Activated T-cell treated with anti-CD3 and anti-CD28 coated beads, Interleukin-2, amount 50 U/mL, for 4 hours (primary cell): ENCODE data around the gene C5orf52. TPM values are rescaled to one million over a fixed set of nuclear protein-coding genes. Genes with fewer than 3 reads are reported as not detected.
"Not testable (repeated sequence)": the region's sequence is repeated elsewhere in the genome, so short reads cannot be mapped to it uniquely, and the experiment has no call there.

Experiments used
- ATAC-seq, 2 donors: fragments of 200-7000 bp; cut with Tn5 transposase; one replicate each; pipeline ENCODE4 v1.10.0; 2021
- DNase-seq: peaks from one replicate; pipeline ENCODE4 v3.0.0-alpha.2; 2020
- H3K27me3 Mint-ChIP-seq: one replicate; pipeline ENCODE4 v1.8.0; 2021; ENCODE audit warnings: low read depth, mixed read lengths
- H3K36me3 Mint-ChIP-seq: one replicate; pipeline ENCODE4 v1.8.0; 2022; ENCODE audit warnings: mixed read lengths; ENCODE audit not compliant: insufficient read depth
- H3K4me1 Mint-ChIP-seq: one replicate; pipeline ENCODE4 v1.8.0; 2021; ENCODE audit warnings: low read depth, mixed read lengths
- H3K4me3 Mint-ChIP-seq: one replicate; pipeline ENCODE4 v1.8.0; 2021; ENCODE audit warnings: mild to moderate bottlenecking, moderate library complexity, mixed read lengths
- H3K9me3 Mint-ChIP-seq: one replicate; pipeline ENCODE4 v1.8.0; 2021; ENCODE audit warnings: mixed read lengths
- total RNA-seq, 3 donors: library from RNA; stranded (reverse); gene quantifications; one replicate each; pipeline ENCODE4 v1.2.1, GENCODE V29; 2021

C5orf52 gene
- total RNA-seq, 3 donors from 2014 or later: not detected

DNA sequence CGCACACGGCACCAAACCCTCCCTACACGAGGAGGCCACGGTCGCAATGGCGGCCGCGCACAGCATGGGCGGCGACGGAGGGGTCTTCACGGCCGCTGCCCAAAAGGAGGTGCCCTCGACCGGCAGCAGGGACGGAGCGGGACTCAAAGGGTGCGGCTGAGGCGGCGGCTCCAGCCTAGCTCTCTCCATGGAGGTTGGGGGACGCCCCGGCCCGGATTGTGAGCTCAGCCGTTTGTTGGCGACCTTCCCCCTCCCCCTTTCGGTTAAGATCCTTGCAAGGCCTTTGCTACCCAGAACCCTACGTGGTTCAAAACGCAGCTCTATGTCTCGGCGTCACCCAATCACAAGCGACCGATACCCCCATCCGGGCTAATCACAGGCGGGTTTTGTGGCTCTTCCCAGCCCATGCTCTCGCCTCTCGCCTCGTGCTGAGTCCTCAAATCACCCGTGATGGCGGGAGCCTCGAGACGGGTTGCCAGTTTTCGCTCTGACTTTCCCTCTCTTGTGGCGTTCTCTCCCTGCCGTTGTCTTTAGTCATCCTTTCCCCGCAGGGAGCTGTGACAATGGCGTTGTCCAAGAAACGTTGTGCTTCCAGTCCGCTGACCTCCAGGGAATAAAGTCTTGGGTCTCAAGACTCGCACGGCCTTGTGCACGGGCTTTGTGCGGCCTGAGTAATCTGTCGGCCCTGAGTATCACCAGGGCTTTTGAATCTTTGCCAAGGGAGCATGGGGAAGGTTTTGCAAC, 19.5 kb downstream of the C5orf52 start:
- Mint-ChIP-seq H3K4me3 (no peak overlapping the region), H3K4me1 (no peaks in the 10 kb centered on the region), H3K27me3 (peaks cover 3% of the 10 kb centered on the region), H3K36me3 (no peaks in the 10 kb centered on the region), H3K9me3 (no peaks in the 10 kb centered on the region)
- ATAC-seq (no peak), DNase-seq (no peak)

- not testable (repeated sequence) for H3K4me1 Mint-ChIP-seq
Observed at GRCh38 chr5:157693816-157694215, 22.5 kb downstream of the C5orf52 start.

GRCh38 chr5:157696154-157696553, 24.8 kb downstream of the C5orf52 start:
- ATAC-seq, H3K36me3 Mint-ChIP-seq, H3K4me1 Mint-ChIP-seq, H3K4me3 Mint-ChIP-seq, DNase-seq, H3K9me3 Mint-ChIP-seq, H3K27me3 Mint-ChIP-seq: not testable (repeated sequence)

More at GRCh38 chr5:157693816-157694215, 22.5 kb downstream of the C5orf52 start:
- not testable (repeated sequence) for DNase-seq, ATAC-seq, H3K9me3 Mint-ChIP-seq, H3K4me3 Mint-ChIP-seq, H3K27me3 Mint-ChIP-seq, H3K36me3 Mint-ChIP-seq

DNA sequence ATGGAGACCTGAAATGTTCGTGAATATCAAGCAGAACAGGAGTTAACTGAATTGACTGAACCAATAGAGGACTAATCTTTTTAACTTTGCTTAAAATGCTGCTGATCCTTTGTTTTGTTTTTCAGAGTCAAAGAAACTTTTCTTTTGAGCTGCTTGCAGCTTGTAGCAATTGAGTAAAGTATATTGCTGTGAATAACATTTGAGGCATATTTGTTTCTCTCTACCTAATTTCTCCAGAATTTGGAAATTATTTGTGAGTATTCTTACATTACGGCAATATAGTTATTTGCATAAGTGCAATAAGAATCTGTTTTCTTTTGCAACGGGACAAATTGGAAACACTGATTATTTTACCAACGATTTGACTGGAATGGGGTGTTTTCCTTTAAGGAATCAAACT, 27.3 kb downstream of the C5orf52 start:
- not testable (repeated sequence) for ATAC-seq, H3K9me3 Mint-ChIP-seq, H3K36me3 Mint-ChIP-seq

DNA sequence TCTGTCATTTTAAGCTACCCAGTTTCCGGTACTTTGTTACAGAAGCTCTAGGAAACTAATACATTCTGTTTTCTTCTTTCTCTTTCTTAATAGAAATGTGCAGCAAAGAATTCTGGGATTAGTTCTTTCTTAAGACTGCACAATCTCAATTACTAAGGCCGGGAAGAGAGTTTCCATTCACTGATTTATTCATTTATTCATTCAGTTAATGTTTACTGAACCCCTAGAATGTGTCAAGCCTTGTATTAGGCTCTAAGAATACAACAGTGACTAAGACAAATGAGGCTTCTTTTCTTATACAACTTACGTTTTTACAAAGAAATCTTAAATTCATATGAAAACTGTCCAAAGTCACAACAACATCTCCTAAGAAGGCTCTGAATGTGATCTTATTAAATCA, 32.4 kb downstream of the C5orf52 start:
- DNase-seq (no peak), ATAC-seq (no peak)
- no peaks in the 10 kb centered on the region for H3K9me3 Mint-ChIP-seq
- no peak overlapping the region for H3K4me3 Mint-ChIP-seq
- no peaks in the 10 kb centered on the region for H3K27me3 Mint-ChIP-seq
- no peaks in the 10 kb centered on the region for H3K4me1 Mint-ChIP-seq
- H3K36me3 Mint-ChIP-seq: no peaks in the 10 kb centered on the region

More for the DNA sequence above, 27.3 kb downstream of the C5orf52 start:
- not testable (repeated sequence) for H3K4me3 Mint-ChIP-seq, H3K27me3 Mint-ChIP-seq, H3K4me1 Mint-ChIP-seq, DNase-seq

DNA sequence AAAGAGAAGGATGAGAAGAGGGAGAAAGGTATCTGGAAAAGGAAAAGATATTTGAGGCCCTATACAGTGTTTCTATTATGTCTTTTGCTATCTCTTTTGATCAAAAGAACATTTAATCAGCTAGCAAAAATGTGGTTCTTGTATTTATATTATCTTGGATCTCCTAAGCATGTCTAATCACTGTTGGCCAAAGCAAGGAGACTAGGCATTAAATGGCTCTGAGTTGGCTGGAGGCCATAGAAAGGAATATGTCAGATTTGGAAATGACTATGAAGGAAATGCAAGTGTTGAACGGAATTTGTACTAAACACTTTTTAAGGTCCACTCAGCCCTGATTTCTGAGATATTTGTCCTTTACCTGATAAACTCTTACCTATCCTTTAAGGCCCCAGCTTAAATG, 37.5 kb downstream of the C5orf52 start:
- no peaks in the 10 kb centered on the region for H3K9me3 Mint-ChIP-seq
- no peak for DNase-seq
- no peak for ATAC-seq
- H3K27me3 Mint-ChIP-seq: peaks cover 3% of the 10 kb centered on the region
- H3K36me3 Mint-ChIP-seq: no peaks in the 10 kb centered on the region
- no peak overlapping the region for H3K4me3 Mint-ChIP-seq
- H3K4me1 Mint-ChIP-seq: peaks cover 3% of the 10 kb centered on the region

GRCh38 chr5:157709346-157709745, 38.0 kb downstream of the C5orf52 start:
- ATAC-seq (no peak), DNase-seq (no peak)
- Mint-ChIP-seq H3K4me3 (no peak overlapping the region), H3K4me1 (peaks cover 3% of the 10 kb centered on the region), H3K9me3 (no peaks in the 10 kb centered on the region), H3K36me3 (no peaks in the 10 kb centered on the region), H3K27me3 (peaks cover 3% of the 10 kb centered on the region)

DNA sequence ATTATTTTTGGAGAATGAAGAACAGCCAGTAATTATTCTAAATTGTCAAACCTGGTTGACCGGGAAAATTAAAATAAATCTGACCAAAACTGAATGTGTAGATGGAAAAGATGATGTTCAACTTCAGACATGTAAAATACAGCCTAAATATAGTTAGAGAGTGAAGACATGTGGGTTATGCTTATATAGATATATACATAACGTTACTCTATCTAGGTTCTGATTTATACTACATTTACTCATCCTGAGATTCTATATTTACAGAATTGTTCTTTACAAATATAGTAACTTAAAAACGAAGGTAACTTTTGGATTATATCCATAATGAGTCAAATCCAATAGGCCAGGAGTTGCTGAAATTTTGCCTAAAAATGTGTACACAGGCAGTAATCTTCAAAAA, 39.1 kb downstream of the C5orf52 start:
- Mint-ChIP-seq H3K9me3 (no peaks in the 10 kb centered on the region), H3K4me1 (peaks cover 3% of the 10 kb centered on the region)
- no peak for ATAC-seq

GRCh38 chr5:157710882-157711281, 39.5 kb downstream of the C5orf52 start:
- H3K9me3 Mint-ChIP-seq: no peaks in the 10 kb centered on the region
- H3K4me1 Mint-ChIP-seq: peaks cover 3% of the 10 kb centered on the region
- no peak overlapping the region for H3K4me3 Mint-ChIP-seq

More for the DNA sequence above, 39.1 kb downstream of the C5orf52 start:
- DNase-seq: no peak
- Mint-ChIP-seq H3K27me3 (peaks cover 3% of the 10 kb centered on the region), H3K36me3 (no peaks in the 10 kb centered on the region), H3K4me3 (no peak overlapping the region)

DNA sequence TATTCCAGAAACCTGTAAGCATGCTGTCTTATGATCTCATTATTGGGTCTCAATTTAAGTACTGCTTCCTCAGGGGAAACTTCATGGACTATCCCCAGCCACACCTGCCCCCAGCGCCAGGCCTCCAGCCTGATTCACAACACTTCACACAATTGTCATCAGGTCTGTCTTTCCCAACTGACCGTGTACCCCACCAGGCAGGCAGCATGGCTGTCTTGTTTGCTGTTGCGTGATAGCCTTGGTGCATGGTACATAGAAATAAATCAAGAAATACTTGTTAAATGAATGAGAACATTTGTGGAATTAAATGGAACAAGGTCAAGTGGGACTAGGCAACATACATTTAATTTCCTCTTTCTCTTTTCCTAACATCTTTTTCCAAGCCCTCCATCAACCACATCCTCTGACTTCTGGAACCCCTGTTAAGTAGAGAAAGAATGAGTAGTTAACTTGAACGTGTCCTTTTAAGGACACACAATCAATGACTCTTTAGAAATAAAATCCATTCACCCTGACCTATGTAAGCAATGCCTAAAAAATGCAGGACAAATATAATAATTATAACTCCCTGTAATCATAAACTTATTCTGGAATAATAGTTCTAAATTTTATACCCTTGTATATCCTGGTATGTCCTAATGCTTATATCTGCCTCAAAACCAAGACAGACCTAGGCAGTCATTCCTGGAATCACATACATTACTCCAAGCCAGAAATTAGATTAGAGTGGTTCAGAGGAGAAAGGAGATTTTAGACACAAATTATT, 42.7 kb downstream of the C5orf52 start:
- ATAC-seq: no peak
- Mint-ChIP-seq H3K4me3 (no peak overlapping the region), H3K9me3 (no peaks in the 10 kb centered on the region), H3K4me1 (peaks cover 21% of the 10 kb centered on the region), H3K36me3 (no peaks in the 10 kb centered on the region), H3K27me3 (peaks cover 3% of the 10 kb centered on the region)
- no peak for DNase-seq

More at GRCh38 chr5:157710882-157711281, 39.5 kb downstream of the C5orf52 start:
- no peak for DNase-seq
- H3K27me3 Mint-ChIP-seq: peaks cover 3% of the 10 kb centered on the region
- peak; percentile 48 for ATAC-seq
- H3K36me3 Mint-ChIP-seq: no peaks in the 10 kb centered on the region

DNA sequence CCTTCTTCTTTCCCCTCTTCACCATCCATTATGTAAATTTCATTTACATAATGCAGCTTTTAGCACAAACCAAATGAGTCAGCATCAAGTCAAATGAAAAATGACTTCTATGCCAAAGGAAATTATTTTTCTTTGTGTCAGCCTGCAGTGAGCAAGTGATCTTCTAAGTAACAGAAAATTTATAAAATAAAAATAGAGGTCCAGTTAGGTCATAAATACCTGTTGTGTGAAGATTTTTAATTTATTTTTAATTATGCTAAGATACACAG, 43.2 kb downstream of the C5orf52 start:
- H3K4me3 Mint-ChIP-seq: no peak overlapping the region
- no peaks in the 10 kb centered on the region for H3K36me3 Mint-ChIP-seq
- DNase-seq (no peak), ATAC-seq (no peak)
- peaks cover under 1% of the 10 kb centered on the region for H3K27me3 Mint-ChIP-seq
- peaks cover 21% of the 10 kb centered on the region for H3K4me1 Mint-ChIP-seq
- no peaks in the 10 kb centered on the region for H3K9me3 Mint-ChIP-seq

DNA sequence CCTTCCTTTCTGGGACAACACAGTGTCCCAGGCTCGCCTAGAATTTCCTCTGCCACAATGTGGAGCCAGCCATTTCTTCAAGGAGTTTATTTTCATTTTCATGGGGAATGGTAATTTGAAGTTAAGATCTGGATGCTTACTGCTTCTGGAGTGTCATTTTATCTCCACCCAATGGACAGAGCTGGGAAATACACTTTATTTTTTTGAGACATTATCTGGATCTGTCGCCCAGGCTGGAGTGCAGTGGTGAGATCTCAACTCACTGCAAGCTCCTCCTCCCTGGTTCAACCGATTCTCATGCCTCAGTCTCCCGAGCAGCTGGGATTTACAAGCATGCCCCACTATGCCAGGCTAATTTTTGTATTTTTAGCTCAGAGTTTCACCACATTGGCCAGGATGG, 47.2 kb downstream of the C5orf52 start:
- no peak overlapping the region for H3K4me3 Mint-ChIP-seq
- ATAC-seq (peak; percentile 70 to 88), DNase-seq (no peak)
- no peaks in the 10 kb centered on the region for H3K27me3 Mint-ChIP-seq
- peaks cover 18% of the 10 kb centered on the region for H3K4me1 Mint-ChIP-seq
- no peaks in the 10 kb centered on the region for H3K9me3 Mint-ChIP-seq
- peaks cover 4% of the 10 kb centered on the region for H3K36me3 Mint-ChIP-seq

DNA sequence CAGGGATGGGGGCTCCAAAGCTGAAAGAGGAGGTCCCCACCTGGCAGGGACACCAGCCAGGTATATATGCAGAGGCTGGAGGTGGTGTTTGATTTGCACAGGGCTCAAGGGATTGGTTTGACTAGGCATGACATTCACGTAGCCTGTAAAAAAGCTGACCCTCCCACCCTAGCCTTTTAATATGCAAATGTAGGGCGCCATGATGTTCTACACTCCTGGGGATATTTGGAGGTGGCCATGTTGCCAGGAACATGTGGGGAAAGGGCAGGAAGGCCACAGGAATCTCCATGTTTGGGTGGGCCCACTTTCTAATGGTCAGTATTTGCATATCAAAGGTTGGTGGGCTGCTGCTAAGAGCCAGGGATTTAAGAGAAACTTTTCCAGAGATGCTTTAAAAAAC, 47.9 kb downstream of the C5orf52 start:
- ATAC-seq (no peak), DNase-seq (no peak)
- no peaks in the 10 kb centered on the region for H3K9me3 Mint-ChIP-seq
- peaks cover 18% of the 10 kb centered on the region for H3K4me1 Mint-ChIP-seq
- no peaks in the 10 kb centered on the region for H3K27me3 Mint-ChIP-seq
- H3K36me3 Mint-ChIP-seq: peaks cover 8% of the 10 kb centered on the region
- H3K4me3 Mint-ChIP-seq: no peak overlapping the region

DNA sequence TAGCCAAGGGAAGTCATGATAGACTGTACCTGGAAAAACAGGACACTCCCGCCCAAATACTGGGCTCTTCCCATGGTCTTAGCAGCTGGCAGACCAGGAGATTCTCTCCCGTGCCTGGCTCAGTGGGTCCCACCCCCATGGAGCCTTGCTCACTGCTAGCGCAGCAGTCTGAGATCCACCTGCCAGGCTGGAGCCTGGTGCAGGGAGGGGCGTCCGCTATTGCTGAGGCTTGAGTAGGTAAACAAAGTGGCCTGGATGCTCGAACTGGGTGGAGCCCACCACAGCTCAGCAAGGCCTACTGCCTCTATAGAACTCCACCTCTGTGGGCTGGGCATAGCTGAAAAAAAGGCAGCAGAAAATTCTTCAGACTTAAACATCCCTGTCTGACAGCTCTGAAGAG, 49.8 kb downstream of the C5orf52 start:
- peaks cover 20% of the 10 kb centered on the region for H3K4me1 Mint-ChIP-seq
- H3K27me3 Mint-ChIP-seq: no peaks in the 10 kb centered on the region
- ATAC-seq (no peak), DNase-seq (no peak)
- H3K9me3 Mint-ChIP-seq: no peaks in the 10 kb centered on the region
- H3K4me3 Mint-ChIP-seq: no peak overlapping the region
- H3K36me3 Mint-ChIP-seq: peaks cover 11% of the 10 kb centered on the region

DNA sequence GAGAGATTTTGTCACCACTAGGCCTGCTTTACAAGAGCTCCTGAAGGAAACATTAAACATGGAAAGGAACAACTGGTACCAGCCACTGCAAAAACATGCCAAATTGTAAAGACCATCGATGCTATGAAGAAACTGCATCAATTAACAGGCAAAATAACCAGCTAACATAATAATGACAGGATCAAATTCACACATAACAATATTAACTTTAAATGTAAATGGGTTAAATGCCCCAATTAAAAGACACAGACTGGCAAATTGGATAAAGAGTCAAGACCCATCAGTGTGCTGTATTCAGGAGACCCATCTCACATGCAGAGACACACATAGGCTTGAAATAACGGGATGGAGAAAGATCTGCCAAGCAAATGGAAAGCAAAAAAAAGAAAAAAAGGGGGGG, 51.6 kb downstream of the C5orf52 start:
- ATAC-seq, H3K27me3 Mint-ChIP-seq, H3K9me3 Mint-ChIP-seq, H3K4me3 Mint-ChIP-seq, DNase-seq: not testable (repeated sequence)
- Mint-ChIP-seq H3K36me3 (peaks cover 16% of the 10 kb centered on the region), H3K4me1 (peaks cover 14% of the 10 kb centered on the region)
